Karpas-422 (cell line): ENCODE data around the gene F8. TPM values are rescaled to one million over a fixed set of nuclear protein-coding genes. Genes with fewer than 3 reads are reported as not detected.
"Not testable (repeated sequence)": the region's sequence is repeated elsewhere in the genome, so short reads cannot be mapped to it uniquely, and the experiment has no call there.

Experiments
- DNase-seq: peaks from one replicate; pipeline ENCODE4 v3.0.0-alpha.2; 2015
- H2AFZ ChIP-seq: fragments of 200-600 bp; sonication (generic); 2 replicates; pipeline ENCODE4 v1.6.1; 2014; ENCODE audit warnings: antibody characterized with exemption, low read length, mixed read lengths
- H3K27ac ChIP-seq: fragments of 200-600 bp; sonication (generic); 2 replicates; pipeline ENCODE4 v1.5.1; 2014; ENCODE audit warnings: mild to moderate bottlenecking, low read length, moderate library complexity
- H3K27me3 ChIP-seq: fragments of 200-600 bp; sonication (generic); 2 replicates; pipeline ENCODE4 v1.6.1; 2014; ENCODE audit warnings: low read length, mixed read lengths
- H3K36me3 ChIP-seq: fragments of 200-600 bp; sonication (generic); 2 replicates; pipeline ENCODE4 v1.6.1; 2014; ENCODE audit warnings: low read length, mixed read lengths; ENCODE audit not compliant: insufficient read depth
- H3K4me1 ChIP-seq: fragments of 200-600 bp; sonication (generic); 2 replicates; pipeline ENCODE4 v1.6.1; 2014; ENCODE audit warnings: mild to moderate bottlenecking, low read length, mixed read lengths
- H3K4me2 ChIP-seq: fragments of 200-600 bp; sonication (generic); 2 replicates; pipeline ENCODE4 v1.6.1; 2014; ENCODE audit warnings: low read length, low read depth, mild to moderate bottlenecking; ENCODE audit not compliant: poor library complexity, severe bottlenecking
- H3K4me3 ChIP-seq: fragments of 200-600 bp; sonication (generic); 2 replicates; pipeline ENCODE4 v1.5.1; 2014; ENCODE audit warnings: mild to moderate bottlenecking, antibody characterized with exemption, low read length, mixed read lengths
- H3K79me2 ChIP-seq: fragments of 200-600 bp; sonication (generic); 2 replicates; pipeline ENCODE4 v1.6.1; 2014; ENCODE audit warnings: mild to moderate bottlenecking, low read length, mixed read lengths
- H3K9ac ChIP-seq: fragments of 200-600 bp; sonication (generic); 2 replicates; pipeline ENCODE4 v1.6.0; 2014; ENCODE audit warnings: low read length
- H3K9me2 ChIP-seq: fragments of 200-600 bp; sonication (generic), shearing (Covaris generic); replicated peaks from 2 replicates; pipeline ENCODE4 v1.6.0; 2014; ENCODE audit warnings: mild to moderate bottlenecking, low read length, moderate library complexity; ENCODE audit not compliant: insufficient read depth
- H3K9me3 ChIP-seq: fragments of 300-700, 200-600 bp; sonication (generic); 2 replicates; pipeline ENCODE4 v1.6.1; 2014; ENCODE audit warnings: low read length, mixed read lengths
- H4K20me1 ChIP-seq: fragments of 200-600 bp; sonication (generic); 2 replicates; pipeline ENCODE4 v1.6.1; 2014; ENCODE audit warnings: mild to moderate bottlenecking, antibody characterized with exemption, low read length, low read depth; ENCODE audit not compliant: insufficient read depth
- total RNA-seq: library from RNA; depleted of rRNA; stranded (reverse); fragments of >200 nt; shearing (Covaris generic); gene quantifications from 2 replicates; pipeline ENCODE4 v1.2.3, GENCODE V29; 2014; ENCODE audit warnings: low replicate concordance

The F8 gene
- total RNA-seq, 1 experiment from 2014 or later = 4.1 TPM

DNA sequence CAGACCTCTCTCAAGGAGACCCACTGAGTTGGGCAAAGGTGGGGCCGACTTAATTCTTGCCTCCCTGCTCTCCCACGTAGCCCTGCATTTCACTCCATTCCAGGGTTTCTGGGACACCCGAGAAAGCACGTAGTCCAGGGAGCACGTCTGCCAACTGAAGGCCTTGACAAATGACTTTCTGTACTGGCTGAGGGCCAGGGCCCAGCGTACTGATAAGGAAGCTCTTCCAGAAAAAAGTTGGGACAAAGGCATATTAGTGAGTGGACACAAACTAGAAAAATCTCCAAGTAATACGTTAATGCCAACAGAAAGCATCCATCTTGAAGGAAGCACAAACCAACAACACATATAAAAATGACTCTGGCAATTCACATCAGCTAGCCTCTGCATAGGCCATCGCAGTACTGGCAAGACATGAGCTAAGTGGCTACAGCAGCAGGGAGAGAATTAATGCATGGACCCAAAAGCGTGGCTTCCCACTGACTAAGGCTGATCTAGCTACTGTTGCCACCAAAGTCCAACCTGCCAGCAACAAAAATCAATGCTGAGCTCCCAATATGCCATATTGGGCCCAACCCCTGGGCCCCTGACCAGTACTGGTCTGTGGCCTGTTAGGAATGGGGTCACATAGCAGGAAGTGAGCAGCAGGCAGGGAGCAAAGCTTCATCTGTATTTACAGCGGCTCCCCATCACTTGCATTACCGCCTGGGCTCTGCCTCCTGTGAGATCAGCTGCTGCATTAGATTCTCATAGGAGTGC, 15.4 kb downstream of the F8 start:
- H3K9ac ChIP-seq, DNase-seq, H3K79me2 ChIP-seq, H4K20me1 ChIP-seq, H3K27ac ChIP-seq, H3K9me2 ChIP-seq, H3K4me2 ChIP-seq, H3K36me3 ChIP-seq, H3K4me3 ChIP-seq, H3K27me3 ChIP-seq, H2AFZ ChIP-seq, H3K4me1 ChIP-seq, H3K9me3 ChIP-seq: not testable (repeated sequence)

DNA sequence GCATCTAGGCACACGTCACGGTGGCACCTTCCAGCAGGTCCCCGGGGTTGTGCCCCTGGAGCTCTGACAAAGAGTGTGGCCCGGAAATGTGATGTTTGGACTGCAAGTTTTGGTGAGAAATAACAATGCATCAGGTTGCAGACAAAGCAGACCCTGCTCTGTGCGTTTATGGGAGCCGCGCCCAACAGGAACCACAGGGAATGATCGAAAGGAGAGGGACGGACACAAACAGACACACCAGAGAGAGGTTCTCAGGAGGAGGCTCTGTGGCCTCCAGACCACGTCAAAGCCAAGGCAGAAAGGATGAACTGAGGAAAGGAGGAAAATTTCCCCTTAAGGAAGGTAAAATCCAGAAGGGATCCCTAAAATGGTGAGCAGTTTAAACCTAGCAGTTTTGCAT, 16.1 kb downstream of the F8 start:
- not testable (repeated sequence) for DNase-seq, H3K4me3 ChIP-seq, H3K79me2 ChIP-seq

DNA sequence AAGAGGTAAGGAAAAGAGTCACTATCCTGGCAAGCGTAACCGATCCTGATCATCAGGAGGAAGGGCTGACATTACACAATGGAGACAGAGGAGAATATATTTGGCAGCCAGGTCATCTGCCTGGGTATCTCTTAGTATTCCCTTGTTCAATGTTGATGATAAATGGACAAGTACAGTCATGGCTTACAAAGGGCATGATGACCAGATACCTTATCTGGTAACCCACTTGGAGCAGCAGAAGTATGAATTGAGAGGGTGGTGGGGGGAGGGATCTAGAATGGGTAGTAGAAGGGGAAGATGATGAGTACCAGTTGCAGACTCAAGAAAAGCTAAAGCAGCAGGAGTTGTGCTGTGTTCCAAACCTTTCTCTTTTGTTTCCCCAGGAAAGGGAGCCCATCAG, 17.3 kb downstream of the F8 start:
- Histone ChIP-seq H3K9me2 (0 out of 2 replicates have a peak, but pooled peaks cover 3% of the 10 kb centered on the region), H3K79me2 (no peaks in the 10 kb centered on the region), H3K36me3 (no peaks in the 10 kb centered on the region), H3K4me3 (no peak overlapping the region), H3K27ac (no peak overlapping the region), H2AFZ (no peak overlapping the region), H3K9me3 (no peaks in the 10 kb centered on the region), H3K27me3 (no peaks in the 10 kb centered on the region), H4K20me1 (no peaks in the 10 kb centered on the region), H3K4me2 (no peak overlapping the region), H3K4me1 (no peaks in the 10 kb centered on the region), H3K9ac (no peak overlapping the region)
- no peak for DNase-seq

More for the DNA sequence above, 16.1 kb downstream of the F8 start:
- not testable (repeated sequence) for H3K27ac ChIP-seq, H3K4me1 ChIP-seq, H3K9me3 ChIP-seq, H4K20me1 ChIP-seq, H3K9ac ChIP-seq, H3K36me3 ChIP-seq, H3K27me3 ChIP-seq, H2AFZ ChIP-seq, H3K4me2 ChIP-seq, H3K9me2 ChIP-seq

DNA sequence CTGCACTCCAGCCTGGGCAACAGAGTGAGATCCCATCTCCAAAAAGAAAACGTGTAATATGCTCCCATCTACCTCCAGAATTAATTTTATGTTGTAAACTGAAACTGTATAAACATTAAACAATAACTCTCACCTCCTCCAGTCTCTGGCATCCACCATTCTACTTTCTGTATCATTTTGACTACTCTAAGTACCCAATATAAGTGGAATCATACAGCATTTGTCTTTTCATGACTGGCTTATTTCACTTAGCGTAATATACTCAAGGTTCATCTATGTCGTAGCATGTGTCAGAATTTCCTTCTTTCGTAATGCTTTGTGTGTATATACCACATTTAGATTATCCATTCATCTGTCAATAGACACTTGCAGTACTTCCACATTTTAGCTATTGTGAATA, 20.6 kb downstream of the F8 start:
- 0 out of 2 replicates have a peak, but pooled peaks cover 3% of the 10 kb centered on the region for H3K9me2 ChIP-seq
- H3K36me3 ChIP-seq = no peaks in the 10 kb centered on the region
- H3K9me3 ChIP-seq = no peaks in the 10 kb centered on the region
- H3K27ac ChIP-seq = no peak overlapping the region
- no peaks in the 10 kb centered on the region for H3K4me1 ChIP-seq
- no peak overlapping the region for H3K4me3 ChIP-seq
- no peaks in the 10 kb centered on the region for H3K79me2 ChIP-seq
- no peaks in the 10 kb centered on the region for H3K27me3 ChIP-seq
- no peak overlapping the region for H2AFZ ChIP-seq
- H4K20me1 ChIP-seq = no peaks in the 10 kb centered on the region
- no peak overlapping the region for H3K4me2 ChIP-seq
- no peak overlapping the region for H3K9ac ChIP-seq
- no peak for DNase-seq

DNA sequence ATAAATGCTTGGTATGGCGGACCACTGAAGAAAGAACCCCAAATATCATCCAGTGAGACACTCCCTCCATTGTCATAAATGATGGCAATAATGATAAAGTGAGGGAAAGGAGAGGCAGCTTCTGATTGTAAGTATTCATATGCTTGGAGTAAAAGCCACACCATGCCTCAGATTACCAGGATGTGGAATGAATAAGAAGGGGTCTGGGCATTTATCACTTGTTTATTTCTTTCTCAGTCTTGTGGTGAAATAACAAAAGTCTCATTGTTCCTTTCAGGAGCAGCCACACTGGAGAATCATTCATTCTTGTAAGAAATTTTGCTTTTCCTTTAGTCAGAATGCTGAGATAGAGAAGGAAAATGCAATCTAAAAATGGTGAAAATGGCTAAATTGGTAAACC, 21.7 kb downstream of the F8 start:
- 0 out of 2 replicates have a peak, but pooled peaks cover 3% of the 10 kb centered on the region for H3K9me2 ChIP-seq
- H3K36me3 ChIP-seq = no peaks in the 10 kb centered on the region
- no peak for DNase-seq
- no peaks in the 10 kb centered on the region for H3K27me3 ChIP-seq
- H3K4me3 ChIP-seq = no peak overlapping the region
- no peak overlapping the region for H3K4me2 ChIP-seq
- no peaks in the 10 kb centered on the region for H4K20me1 ChIP-seq
- no peak overlapping the region for H3K9ac ChIP-seq
- no peaks in the 10 kb centered on the region for H3K9me3 ChIP-seq
- no peak overlapping the region for H2AFZ ChIP-seq
- H3K4me1 ChIP-seq = no peaks in the 10 kb centered on the region
- no peaks in the 10 kb centered on the region for H3K79me2 ChIP-seq
- no peak overlapping the region for H3K27ac ChIP-seq

DNA sequence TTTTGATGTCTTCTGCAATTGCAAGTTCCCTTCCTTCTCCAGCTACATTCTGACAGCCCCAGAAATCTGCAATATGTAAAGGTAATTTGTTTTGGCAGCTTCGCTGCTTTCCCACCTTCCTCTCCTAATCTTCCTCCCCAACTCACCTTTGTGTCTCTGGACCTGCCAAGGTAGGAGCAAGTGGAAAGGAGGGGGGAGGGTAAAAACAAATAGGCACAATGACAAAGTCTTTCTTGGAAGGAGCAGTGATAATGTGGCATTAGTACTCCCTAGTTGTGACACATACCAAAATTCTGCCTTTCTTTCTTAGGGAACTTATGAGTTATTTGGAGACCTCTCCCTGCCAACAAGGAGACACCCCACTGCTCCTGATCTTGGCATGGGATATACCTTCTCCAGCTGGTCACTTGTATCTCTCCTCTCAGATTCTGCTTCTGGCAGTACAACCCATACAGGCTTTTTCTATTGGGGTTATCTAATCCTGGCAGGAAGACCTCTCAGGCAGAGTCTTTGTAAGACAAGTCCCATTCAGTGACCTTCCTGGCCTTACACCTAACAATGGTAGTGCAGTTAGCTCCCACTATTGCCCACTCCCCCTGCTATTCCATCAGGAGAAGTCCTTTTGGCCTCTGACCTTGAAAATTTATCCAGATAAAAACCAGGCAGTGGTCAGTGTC, 24.2 kb downstream of the F8 start:
- no peaks in the 10 kb centered on the region for H3K36me3 ChIP-seq
- H3K79me2 ChIP-seq = no peaks in the 10 kb centered on the region
- no peaks in the 10 kb centered on the region for H3K9me3 ChIP-seq
- H4K20me1 ChIP-seq = no peaks in the 10 kb centered on the region
- H3K4me1 ChIP-seq = no peaks in the 10 kb centered on the region
- H3K27me3 ChIP-seq = no peaks in the 10 kb centered on the region
- no peak overlapping the region for H3K4me3 ChIP-seq
- H3K9me2 ChIP-seq = 0 out of 2 replicates have a peak, but pooled peaks cover 3% of the 10 kb centered on the region
- H3K9ac ChIP-seq = no peak overlapping the region
- H3K27ac ChIP-seq = no peak overlapping the region
- no peak for DNase-seq
- no peak overlapping the region for H3K4me2 ChIP-seq
- no peak overlapping the region for H2AFZ ChIP-seq

DNA sequence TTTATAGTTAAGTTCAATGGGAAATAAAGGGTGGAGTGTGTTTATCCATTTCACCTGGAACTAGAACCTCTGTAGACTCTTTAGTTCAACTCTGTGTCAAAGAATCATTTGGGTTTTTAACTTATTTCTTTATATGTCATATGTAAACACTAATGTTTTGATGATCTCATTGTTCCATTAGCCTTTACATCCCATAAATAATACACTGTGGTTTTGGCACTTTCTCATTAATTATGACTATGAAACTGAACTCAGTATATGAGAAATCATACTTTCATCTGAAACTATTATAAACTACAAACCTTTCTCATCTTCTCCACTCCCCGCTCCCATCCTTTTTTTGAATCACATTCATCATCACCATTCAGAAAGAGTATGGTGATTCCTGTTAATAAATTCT, 31.0 kb downstream of the F8 start:
- H3K27me3 ChIP-seq = no peaks in the 10 kb centered on the region
- no peak overlapping the region for H3K4me2 ChIP-seq
- no peak overlapping the region for H2AFZ ChIP-seq
- no peaks in the 10 kb centered on the region for H3K36me3 ChIP-seq
- DNase-seq = no peak
- no peaks in the 10 kb centered on the region for H4K20me1 ChIP-seq
- H3K79me2 ChIP-seq = no peaks in the 10 kb centered on the region
- no peak overlapping the region for H3K27ac ChIP-seq
- H3K9me3 ChIP-seq = no peaks in the 10 kb centered on the region
- H3K4me3 ChIP-seq = no peak overlapping the region
- no peaks in the 10 kb centered on the region for H3K4me1 ChIP-seq
- no peaks in the 10 kb centered on the region for H3K9me2 ChIP-seq
- H3K9ac ChIP-seq = no peak overlapping the region

DNA sequence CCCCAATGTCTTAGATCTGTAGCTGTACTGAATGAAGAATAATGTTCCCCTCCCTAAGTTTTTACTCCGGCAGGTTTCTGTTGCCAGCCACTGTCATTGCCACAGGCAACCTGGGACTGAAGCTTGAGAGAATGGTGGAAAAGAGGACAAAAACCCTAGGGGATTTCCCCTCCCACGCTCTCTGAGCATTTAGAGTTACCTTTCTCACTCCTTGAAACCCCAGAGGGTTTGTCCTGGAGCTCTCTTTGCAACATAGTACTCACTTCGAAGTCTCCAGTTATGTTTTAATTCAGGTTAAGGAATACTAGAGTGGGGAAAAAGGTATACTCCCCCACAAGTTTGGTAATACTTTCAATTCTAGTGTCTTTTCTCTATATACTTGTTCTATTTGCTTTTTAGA, 31.5 kb downstream of the F8 start:
- Histone ChIP-seq H4K20me1 (no peaks in the 10 kb centered on the region), H3K36me3 (no peaks in the 10 kb centered on the region), H3K27ac (no peak overlapping the region), H3K4me1 (no peaks in the 10 kb centered on the region), H3K9me2 (no peaks in the 10 kb centered on the region), H3K79me2 (no peaks in the 10 kb centered on the region), H3K4me3 (no peak overlapping the region), H3K9ac (no peak overlapping the region), H2AFZ (no peak overlapping the region), H3K9me3 (no peaks in the 10 kb centered on the region), H3K4me2 (no peak overlapping the region), H3K27me3 (no peaks in the 10 kb centered on the region)
- no peak for DNase-seq
